Gastrocnemius medialis (tissue), 4 donors: ENCODE results near the gene SPAAR.

Experiments used
- POLR2A ChIP-seq, 2 donors: fragments of 450-650 bp; IDR thresholded peaks; one replicate each; pipeline ENCODE4 v1.6.1; 2017; ENCODE audit warnings: antibody characterized with exemption in 2 of 2, mild to moderate bottlenecking in 2 of 2, moderate library complexity in 2 of 2
- TF ChIP-seq, protein P1 (sequence below), 5 experiments: fragments of 450-650 bp in 3 of 5; fragments of 200-600 bp in 2 of 5; sonication (generic) in 2 of 5; IDR thresholded peaks in 4 of 5; conservative IDR thresholded peaks in 1 of 5; 1 replicate in 4 of 5; 2 replicates in 1 of 5; pipeline ENCODE4 v1.5.1; 2016 to 2019; ENCODE audit warnings: antibody characterized with exemption in 5 of 5, mild to moderate bottlenecking in 3 of 5, moderate library complexity in 3 of 5

DNA sequence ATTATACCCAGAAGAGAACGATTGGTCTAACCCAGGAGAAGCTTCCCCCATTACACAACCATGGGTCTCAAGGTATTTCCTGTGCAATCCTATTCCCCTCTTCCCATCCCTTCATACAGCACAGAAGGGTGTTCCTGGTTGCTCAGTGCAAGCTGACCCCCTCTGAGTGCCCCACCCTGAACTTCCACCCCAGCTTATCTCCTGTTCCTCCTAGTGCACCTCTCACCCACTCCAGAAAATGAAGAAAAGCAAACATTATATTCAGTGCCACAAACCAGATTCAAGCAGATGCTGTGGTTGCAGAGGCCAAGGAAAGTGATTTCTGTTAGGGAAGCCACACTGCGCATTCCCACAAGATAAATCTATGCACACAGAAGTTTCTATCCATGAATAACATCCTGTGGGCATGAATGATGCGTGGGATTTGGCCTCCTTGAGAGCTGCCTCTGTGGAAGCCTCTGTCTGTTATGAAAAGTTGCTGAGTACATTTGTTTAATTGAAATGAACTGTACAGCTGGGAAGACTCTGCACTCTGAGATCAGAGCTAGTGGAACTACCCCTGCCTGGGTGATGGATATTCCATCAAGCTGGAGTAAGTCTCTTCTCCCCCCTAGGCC is 50.9 kb downstream of the SPAAR start:
- TF ChIP-seq, protein P1, sequence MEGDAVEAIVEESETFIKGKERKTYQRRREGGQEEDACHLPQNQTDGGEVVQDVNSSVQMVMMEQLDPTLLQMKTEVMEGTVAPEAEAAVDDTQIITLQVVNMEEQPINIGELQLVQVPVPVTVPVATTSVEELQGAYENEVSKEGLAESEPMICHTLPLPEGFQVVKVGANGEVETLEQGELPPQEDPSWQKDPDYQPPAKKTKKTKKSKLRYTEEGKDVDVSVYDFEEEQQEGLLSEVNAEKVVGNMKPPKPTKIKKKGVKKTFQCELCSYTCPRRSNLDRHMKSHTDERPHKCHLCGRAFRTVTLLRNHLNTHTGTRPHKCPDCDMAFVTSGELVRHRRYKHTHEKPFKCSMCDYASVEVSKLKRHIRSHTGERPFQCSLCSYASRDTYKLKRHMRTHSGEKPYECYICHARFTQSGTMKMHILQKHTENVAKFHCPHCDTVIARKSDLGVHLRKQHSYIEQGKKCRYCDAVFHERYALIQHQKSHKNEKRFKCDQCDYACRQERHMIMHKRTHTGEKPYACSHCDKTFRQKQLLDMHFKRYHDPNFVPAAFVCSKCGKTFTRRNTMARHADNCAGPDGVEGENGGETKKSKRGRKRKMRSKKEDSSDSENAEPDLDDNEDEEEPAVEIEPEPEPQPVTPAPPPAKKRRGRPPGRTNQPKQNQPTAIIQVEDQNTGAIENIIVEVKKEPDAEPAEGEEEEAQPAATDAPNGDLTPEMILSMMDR (IDR thresholded peaks at IDR 0.05 in 4 of 5, conservative IDR thresholded peaks at IDR 0.05 in 1 of 5), result no peak
- no peak for TF ChIP-seq POLR2A (IDR thresholded peaks at IDR 0.05)
